ENCODE results near the gene CCDC88C.

CCDC88C gene

DNA sequence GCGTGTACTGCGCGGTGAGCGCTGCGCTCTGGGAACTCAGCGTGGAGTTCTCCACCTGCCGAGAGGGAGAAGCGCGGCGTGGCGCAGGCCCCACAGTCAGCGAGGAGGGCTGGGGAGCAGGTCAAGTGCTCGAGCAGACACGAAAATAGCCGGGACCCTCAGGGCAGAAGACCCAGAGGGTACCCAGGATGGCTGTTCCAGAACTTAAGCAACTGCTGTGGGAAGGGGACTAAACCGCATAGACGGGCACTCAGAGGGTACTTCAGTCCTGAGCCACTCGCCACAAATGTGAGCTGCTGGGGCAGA, 113.7 kb downstream of the CCDC88C start:
- DNase-seq, result no peak

DNA sequence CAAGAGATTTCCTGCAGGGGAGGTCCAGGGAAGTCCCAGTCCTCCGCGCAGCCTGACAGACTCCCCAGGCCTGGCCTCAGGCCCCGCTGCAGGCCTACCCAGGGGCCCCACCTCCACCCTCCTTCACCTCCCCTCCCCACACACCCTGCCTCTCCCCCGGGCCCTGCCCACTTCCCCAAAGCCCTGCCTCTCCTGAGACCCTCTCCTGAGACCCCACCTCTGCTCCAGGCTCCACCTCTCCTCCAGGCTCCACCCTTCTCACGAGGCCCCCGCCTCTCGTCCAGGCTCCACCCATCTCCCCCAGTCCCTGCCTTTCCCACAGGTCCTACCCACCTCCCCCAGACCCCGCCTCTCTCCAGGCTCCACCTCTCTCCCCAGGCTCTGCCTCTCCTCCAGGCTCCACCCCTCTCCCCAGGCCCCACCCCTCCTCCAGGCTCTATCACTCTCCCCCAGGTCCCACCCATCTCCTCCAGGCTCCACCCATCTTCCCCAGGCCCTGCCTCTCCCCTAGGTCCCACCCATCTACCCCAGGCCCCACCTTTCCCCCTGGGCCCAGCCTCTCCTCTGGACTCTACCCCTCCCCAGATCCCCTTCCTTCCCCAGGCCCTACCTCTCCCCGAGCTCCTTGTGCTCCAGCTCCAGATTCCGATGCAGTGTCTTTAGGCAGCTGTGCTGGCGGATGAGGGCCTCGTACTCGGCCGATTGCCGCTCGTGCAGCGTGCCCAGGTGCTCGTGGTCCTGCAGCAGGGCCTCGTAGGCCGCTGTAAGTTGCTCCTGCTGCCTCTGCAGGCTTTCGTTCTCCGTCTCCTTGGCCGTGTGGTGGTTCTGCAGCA, 114.3 kb downstream of the CCDC88C start:
- DNase-seq, result no peak

DNA sequence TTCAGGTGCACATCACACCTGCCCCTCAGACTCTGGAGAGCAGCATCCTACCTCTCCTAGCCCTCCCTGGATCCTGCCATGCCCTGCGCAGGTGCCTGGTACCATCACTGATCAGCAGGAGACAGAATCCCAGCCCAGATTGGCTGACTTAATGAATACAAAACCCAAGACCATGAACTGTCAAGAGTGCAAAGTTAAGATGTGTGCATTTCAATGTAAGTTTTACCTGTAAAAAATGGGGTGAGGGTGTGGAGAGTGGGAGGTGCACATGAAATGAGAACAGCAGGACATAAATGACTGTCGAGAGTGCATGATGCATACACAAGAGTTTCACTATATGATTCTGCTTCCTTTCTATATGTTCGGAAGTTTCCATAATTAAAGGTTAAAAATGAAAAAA, 115.2 kb downstream of the CCDC88C start:
- no peak for DNase-seq

DNA sequence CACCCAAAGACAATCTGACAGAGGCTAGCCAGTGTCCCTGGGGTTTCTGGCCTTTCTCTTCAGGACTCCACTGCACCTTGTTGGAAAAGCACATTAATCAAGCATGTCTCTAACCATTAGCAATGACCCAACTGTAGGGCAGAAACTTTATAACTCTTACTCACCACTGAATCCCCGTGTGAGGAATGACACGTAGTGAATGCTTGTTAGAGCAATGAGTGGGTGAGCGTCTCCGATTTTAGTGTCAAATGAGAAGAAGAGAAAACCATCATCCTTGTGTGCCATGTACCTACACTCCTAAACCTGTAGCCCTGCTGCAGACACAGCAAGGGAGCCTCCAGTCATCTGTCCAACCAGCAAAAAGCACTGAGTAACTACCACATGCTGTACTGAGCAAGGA, 116.7 kb downstream of the CCDC88C start:
- DNase-seq, result no peak

DNA sequence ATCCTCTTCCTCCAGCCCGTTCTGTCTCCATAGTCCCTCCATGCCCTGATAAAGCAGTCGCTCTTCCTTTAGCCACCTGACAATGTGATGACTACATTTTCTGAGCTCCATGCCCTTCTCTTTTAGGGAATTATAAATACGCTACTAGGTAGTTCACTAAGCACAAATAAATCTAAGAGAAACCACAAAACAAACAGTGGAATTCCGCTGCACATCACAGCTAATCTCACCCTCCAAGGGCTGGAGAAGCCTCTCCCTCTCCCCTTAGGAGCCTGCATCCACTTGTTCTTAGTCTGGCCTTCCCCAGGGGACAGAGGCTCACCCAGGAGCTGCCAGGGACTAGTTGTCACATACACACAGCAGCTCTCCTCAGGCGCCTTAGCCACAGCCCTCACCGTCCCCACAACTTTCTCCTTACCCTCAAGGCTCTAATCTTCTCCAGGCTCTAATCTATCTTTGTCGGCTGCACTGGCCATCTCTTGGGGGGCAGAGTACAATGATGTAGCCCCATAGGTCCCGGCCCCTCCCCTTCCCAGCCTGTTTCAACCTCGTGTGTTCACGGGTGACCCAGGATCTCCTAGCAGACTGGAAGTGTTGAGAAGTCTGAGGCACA, 117.2 kb downstream of the CCDC88C start:
- no peak for DNase-seq

DNA sequence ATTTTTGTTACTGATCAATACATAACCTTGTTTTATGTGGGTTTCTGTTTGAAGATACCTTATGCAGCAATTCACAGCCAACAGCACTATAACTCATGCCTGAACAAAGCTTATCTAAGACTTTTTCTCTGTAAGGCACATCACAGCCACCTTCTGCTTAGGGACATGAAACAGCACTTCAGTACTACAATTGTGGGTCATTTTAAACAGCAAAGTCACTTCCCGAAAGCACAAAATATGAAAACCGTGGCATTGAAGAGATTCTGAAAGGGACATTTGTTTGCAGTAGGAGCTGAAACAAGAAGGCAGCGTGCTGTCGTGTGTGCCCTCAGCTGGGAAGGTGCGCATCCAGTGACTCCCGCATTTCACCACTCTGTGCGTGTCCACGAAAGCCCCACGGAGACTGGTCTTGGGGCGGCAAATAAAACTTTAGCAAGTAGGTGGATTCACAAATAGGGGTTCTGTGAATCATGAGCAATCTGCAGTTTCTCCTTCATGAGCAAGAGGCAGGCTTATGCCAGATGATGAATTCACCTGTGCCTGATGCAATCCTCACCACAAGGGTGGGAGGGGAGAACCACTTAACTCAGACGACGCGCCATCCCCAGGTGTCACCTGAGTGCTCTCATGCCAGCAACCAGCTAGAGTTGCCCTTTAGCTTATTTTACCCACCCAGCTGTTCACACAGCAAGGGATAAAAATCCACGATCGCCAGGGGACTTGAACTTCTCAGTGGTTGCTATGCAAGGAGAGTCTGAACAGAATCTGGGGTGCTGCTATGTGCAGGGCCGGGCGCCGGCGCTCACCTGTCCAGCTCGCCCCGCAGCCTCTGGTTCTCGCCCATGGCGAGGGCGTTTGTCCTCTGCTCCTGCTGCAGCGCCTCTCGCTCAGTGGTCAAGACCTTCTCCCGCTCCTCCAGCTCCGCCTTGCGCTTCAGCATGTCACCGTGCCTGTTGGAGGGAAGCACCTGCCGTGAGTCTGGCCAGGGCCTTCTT, 118.2 kb downstream of the CCDC88C start:
- DNase-seq, result no peak

DNA sequence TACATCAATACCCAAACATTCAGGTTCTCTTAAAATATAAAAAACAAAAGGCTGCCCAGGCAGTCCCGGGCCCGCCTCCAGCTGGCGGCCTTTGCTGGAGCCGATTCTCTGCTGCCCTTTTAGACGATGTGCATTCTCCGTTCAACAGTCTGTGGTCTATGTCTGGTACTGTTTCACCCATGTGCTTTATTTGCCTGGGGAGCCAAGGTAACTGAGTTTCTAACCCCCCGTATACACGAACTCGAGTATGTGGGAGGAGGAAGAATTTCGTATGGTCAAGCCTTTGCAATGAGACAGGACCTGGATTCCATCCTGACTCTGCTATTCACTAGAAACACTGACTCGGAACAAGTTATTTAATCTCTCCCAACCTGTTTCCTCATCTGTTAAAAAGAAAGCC, 119.0 kb downstream of the CCDC88C start:
- DNase-seq, result no peak

DNA sequence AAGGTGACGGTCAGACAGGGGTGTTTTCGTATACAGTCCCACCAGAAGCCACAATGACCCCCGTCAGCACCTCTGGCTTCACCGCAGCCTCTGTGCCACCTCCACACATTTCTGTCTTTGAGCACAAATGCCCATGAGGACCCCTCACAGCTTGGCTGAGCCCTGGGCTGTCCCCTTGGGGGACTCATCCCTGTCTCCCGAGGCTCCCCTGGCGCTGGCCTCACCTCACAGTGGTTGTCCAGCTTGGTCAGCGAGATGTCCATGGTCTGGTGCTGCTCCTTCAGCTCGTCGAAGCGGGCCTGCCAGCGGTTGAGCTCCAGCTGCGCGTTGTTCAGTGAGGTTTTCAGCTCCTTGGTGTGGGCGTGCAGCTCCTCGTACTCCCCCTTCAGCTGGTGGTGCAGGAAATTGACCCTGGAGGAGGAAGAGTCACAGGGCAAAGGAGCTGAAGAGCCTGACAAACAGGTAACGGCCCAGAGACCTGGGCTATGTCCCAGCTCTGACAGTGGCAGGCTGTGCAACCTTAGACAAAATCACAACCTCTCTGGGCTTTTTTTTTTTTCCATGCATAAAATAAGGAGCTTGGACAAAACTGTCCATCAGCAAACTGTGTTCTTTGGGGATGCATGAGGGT, 120.4 kb downstream of the CCDC88C start:
- DNase-seq, result no peak

DNA sequence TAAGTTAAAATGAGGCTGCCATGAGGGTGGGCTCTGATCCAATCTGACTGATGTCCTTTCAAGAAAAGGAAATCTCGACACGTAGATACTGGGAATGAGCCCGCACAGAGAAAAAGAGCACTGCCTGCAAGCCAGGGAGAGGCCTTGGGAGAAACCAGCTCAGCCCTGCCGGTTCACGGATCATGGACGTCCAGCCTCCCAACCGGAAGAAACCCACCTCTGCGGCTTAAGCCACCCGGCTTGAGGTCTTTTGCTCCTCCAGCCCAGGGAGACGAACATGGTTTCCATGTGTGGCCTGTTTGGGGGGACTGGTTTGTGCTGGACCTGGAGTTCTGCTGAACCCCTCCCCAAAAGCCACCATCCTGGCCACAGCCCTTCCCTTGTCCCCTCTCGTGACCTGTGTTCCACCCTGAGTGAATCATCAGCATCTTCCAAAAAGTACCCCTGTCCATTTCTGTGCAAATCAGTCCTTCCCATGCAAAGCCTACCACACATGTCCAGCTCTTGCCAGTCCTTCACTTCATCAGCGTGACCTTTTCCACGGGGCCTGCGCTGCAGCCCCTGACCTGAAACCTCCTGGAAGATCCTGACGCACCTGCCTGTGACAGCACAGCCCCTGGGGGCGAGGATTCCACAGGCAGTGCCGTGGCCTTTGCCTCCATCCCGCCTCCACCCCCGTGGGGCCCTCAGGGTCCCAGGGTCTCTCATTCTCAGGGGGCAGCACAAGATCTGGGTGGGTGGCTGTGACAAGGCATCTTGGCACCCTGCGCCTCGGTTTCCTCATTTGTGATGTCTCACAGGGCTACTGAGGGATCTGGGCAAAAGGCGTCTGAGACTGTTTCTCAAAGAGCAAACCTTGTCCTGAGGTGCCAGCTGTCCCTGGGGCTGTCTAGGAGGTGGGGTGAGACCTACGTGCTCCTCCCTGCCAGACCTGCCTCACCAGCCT, 121.5 kb downstream of the CCDC88C start:
- no peak for DNase-seq

DNA sequence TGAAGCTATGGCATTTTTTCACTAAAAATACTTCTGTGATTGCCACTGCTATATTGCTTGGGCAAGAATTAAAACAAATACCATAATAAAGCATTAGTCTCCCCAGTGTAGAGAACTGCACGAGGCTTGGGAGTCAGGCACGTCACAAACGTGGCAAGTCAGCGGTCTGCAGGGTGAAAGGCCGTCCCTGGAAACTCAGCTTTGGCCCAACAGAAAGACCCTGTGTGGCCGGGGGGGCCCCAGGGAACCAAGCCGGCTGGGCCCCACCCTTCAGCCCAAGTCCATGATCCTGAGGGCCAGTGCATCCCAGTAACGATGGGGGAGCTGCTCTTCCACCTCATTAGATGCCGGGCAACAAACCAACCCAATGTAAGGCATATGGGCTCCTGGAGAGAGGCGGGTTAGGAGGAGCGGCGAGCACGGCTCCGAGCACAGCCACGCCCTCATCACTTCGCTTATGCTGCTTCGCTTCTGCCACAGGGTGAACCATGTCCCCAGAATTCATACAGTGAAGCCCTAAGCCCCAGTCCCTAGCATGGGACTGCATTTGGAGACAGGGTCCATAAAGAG, 122.3 kb downstream of the CCDC88C start:
- no peak for DNase-seq

DNA sequence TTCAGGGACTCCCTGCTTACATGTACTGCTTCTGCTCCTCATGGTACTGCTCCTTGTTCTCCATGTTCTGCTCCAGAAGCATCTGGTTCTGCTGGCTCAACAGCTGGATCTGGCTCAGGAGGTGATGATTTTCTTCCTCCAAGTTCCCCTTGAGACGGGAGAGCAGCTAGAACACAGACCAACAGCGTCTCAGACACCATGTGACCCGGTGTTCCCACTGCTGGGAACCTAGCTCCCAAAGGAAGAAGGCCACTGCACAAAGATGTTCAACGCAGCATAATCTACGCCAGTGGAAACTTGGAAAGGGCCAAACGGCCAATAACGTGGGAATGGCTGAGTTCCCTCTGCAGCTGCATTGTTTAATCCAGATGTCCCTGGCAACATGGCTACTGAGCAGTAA, 123.5 kb downstream of the CCDC88C start:
- DNase-seq, result no peak

DNA sequence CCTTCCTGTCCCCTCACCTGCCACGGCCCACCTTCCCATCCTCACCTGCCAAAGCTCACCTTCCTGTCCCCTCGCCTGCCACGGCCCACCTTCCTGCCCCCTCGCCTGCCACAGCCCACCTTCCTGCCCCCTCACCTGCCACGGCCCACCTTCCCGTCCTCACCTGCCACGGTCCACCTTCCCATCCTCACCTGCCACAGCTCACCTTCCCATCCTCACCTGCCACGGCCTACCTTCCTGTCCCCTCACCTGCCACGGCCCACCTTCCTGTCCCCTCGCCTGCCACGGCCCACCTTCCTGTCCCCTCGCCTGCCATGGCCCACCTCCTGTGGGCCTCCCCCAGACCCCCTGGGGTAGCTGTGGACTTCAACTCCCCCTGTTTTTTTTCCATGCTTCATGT, 124.3 kb downstream of the CCDC88C start:
- DNase-seq, result no peak

DNA sequence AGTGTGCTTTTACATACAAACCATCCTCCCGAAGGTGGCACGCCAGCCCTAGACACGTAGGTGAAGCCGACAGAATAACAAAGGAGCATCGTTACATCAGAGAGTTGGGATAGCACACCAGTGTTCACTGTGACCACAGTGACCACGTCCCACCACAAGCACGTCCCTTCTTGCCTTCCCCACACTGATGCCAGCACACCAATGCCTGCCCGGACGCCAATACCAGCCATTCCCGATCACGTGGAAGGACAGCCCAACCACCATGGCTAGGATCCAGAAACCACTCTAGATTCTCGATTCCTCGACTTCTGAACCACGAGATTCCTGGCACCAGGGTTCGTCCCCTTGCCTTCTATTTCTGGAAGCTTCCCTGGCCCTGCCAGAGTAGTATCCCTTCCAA, 125.1 kb downstream of the CCDC88C start:
- no peak for DNase-seq

DNA sequence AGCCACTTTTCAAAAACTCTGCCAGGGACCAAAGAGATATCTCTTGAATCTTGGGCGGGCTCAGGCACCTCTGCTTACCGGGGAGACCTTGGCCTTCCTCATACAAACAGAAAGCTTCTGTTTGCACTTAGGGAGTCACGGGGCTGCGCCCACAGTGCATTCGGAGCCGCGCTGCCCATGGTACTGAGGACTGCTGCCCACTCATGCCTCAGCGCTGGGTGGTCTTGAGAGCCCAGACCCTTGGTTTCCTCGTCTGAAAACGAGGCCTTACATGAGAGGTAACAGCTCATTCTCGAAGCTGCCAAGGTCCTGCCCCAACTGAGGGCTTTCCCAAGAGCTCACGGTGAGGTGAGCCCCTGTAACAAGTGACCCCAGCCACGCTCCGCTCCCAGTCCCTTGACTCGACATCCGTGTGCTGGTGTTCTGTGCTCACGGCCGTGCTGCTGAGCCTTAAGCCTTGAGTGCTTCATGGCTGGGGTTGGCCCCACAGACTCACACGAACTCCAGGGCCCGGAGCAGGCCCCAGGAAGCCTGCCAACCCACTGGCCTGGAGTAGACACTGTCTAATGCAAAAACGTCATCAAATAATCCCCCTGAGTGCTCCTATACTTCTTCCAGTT, 125.7 kb downstream of the CCDC88C start:
- no peak for DNase-seq

DNA sequence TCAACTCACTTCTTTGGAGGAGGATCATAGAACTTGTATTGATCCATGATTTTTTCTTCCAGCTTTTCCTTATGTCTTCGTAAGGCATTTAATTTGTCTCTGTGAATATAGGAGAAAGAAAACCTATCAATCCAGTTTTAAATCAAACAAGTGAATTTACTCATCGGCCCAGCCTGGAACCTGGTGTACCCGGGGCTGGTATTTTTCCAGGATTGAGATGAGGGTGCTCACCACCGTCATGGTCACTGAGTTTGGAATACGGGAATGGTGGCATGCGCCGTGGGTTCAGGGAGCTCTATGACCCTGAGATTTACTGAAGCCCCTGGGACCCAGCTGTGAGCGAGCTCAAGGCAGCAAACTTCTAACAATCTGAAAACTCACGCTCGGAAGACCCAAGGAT, 126.6 kb downstream of the CCDC88C start:
- no peak for DNase-seq

DNA sequence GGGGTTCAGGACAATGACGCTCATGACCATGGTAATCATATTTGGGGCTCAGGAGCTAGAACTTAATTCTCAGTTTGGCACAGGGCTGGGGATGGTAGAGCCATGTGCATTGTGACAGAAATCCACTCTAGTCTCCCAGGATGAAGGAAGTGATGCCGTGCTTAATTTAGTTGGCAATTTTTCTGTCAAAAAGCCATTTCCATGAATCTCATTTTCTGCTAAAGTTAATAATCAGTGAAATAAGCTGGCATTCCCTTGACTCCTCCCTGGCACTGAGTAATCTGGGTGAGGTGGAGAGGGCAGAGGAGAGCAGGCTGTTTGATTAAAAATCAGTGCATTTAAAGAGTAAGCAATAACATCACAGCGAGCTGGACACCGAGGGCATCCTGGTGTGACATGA, 128.2 kb downstream of the CCDC88C start:
- no peak for DNase-seq

DNA sequence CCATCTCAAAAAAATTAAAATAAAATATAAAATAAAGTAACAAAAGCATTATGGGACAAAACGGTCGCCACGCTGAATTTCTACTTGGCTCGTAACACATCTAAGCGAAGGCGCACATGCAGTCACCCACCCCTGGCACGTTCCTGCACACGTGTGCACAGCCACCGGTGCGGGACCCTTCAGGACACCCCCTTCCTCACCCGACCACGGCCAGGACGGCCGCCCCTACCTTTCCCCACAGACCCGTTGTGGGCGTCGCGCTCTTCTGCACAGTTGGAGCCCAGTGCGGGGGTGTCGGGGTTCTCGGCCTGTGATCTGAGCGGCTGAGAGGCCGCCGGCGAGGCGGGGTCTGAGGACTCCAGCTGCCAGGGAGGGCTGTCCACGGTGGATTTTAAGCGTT, 128.7 kb downstream of the CCDC88C start:
- DNase-seq, result no peak

DNA sequence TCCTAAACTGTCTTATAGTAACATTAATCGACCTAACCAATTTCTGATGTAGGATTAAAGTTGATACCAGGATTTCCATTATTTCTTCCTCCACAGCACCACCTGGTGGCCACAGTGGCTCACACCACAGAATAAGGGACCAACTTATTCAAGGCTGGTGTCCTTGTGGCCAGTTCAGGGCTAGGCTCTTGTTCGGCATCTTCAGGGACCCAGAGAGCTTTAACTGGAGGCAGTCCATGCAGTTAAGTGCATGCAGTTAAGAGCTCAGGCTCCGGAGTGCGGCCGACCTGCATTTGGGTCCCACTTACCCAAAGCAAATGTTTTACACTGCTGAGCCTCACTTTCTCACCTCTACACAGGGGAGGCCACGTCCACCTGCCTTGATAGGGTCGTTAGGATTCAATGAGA, 131.1 kb downstream of the CCDC88C start:
- DNase-seq, result peak; percentile 91

DNA sequence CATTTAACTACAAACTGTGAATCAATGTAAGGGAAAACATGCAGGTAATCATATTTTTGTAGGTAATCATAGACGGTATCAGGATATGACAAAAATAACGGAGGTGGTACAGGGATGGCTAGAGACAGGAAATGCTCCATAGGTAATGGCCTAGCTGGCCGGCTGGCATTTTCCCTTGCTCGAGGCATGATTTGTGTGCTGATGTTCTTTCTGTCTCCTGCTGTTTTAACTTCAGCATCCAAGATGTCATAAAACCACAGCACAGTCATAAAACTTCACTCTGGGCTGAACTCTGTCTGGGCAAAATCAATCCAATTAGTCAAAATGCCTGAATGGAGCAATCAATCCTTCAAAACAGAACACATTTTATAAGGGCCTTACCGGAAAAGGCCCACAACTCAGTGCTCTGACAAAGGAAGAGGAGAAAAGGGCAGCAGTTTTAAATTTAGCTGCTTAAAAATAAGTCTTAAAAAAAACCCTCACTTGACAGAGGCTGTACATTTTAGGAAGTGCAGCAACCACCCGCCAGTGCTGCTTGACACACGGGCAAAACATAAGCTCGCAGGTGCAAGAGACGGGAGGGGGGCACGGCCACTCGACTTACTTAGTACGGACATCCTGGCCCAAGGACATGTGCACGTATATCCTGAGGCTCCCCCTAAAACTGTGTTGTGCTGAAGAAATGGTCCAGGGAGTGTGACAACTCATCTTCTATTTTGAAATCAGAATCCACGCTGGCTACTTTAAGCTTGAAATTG, 132.7 kb downstream of the CCDC88C start:
- no peak for DNase-seq

DNA sequence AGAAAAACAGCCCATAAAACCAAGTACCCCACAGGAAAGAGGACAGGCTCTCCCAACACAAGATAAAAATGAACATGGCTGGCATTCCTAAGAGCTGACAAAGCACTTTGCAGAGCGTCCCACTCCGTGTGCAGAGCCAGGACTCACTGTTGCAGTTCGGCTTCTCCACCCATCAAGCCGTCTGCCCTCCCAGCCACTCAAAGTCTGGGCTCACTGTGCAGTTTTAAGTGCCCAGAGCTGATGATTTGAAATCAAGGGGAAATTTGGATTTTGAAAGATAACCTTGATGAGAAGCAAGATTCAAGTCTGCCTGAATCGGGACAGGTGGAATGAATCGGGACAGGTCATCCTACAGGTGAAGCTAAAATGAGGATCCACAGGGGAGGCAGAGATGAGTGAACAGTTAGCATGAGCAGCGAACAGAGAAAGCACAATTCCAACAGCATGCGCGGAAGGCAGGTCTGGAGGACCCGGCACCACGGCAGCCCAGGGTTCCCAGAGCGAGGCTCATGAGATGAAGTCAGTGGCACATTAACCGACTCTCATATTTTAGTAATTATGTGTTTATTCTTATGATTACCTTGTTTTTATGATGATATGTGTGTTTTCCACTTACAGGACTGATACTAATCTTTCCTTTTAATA, 133.4 kb downstream of the CCDC88C start:
- no peak for DNase-seq
